Fibroblast of skin of abdomen (primary cell): Measurements from ENCODE around the gene SUGCT.
A peak's percentile ranks its signal among the peaks of the same experiment; 100 is the strongest.
"Not testable (repeated sequence)": the region's sequence is repeated elsewhere in the genome, so short reads cannot be mapped to it uniquely, and the experiment has no call there.

ENCODE experiments used
- DNase-seq: peaks from one replicate; pipeline ENCODE4 v3.0.0-alpha.2; 2013

Gene SUGCT

GRCh38 chr7:40139891-40140290, 5.1 kb downstream of the SUGCT start:
- not testable (repeated sequence) for DNase-seq

- DNase-seq: not testable (repeated sequence)
These were observed 7.1 kb downstream of the SUGCT start for GRCh38 chr7:40141916-40142315.

GRCh38 chr7:40145596-40146130, 10.9 kb downstream of the SUGCT start:
- not testable (repeated sequence) for DNase-seq

- DNase-seq: peak; percentile 33
These were observed 12.8 kb downstream of the SUGCT start for GRCh38 chr7:40147371-40148246.

GRCh38 chr7:40148247-40148580, 13.4 kb downstream of the SUGCT start:
- DNase-seq: not testable (repeated sequence)

GRCh38 chr7:40148671-40149070, 13.9 kb downstream of the SUGCT start:
- no peak for DNase-seq

GRCh38 chr7:40151504-40151903, 16.7 kb downstream of the SUGCT start:
- DNase-seq: no peak

- DNase-seq: no peak
These were observed 22.2 kb downstream of the SUGCT start for GRCh38 chr7:40156988-40157387.

GRCh38 chr7:40162516-40162915, 27.7 kb downstream of the SUGCT start:
- peak; percentile 2 for DNase-seq

GRCh38 chr7:40165216-40165615, 30.4 kb downstream of the SUGCT start:
- DNase-seq: no peak

GRCh38 chr7:40167291-40167690, 32.5 kb downstream of the SUGCT start:
- DNase-seq: no peak

GRCh38 chr7:40168266-40168665, 33.5 kb downstream of the SUGCT start:
- DNase-seq: not testable (repeated sequence)

- DNase-seq: not testable (repeated sequence)
These were observed 38.3 kb downstream of the SUGCT start for GRCh38 chr7:40173121-40173520.

GRCh38 chr7:40175256-40175655, 40.5 kb downstream of the SUGCT start:
- DNase-seq: not testable (repeated sequence)

- DNase-seq: peak; percentile 67
These were observed 41.1 kb downstream of the SUGCT start for GRCh38 chr7:40175725-40176510.

GRCh38 chr7:40177071-40177470, 42.3 kb downstream of the SUGCT start:
- DNase-seq: no peak

GRCh38 chr7:40182452-40182851, 47.6 kb downstream of the SUGCT start:
- DNase-seq: no peak

- no peak for DNase-seq
These were observed 51.8 kb downstream of the SUGCT start for GRCh38 chr7:40186586-40186985.

- DNase-seq: peak; percentile 73
These were observed 57.2 kb downstream of the SUGCT start for GRCh38 chr7:40192036-40192435.

GRCh38 chr7:40194745-40195144, 59.9 kb downstream of the SUGCT start:
- DNase-seq: peak; percentile 69

GRCh38 chr7:40197527-40197926, 62.7 kb downstream of the SUGCT start:
- no peak for DNase-seq

- DNase-seq: peak; percentile 83
These were observed 64.4 kb downstream of the SUGCT start for GRCh38 chr7:40199076-40199802.

- peak; percentile 80 for DNase-seq
These were observed 66.0 kb downstream of the SUGCT start for GRCh38 chr7:40200791-40201190.
